GM19467 (cell line): ENCODE measurements around the gene TFEC.
"Not testable (repeated sequence)": the region's sequence is repeated elsewhere in the genome, so short reads cannot be mapped to it uniquely, and the experiment has no call there.

ENCODE experiments used
- ATAC-seq: cut with Tn5 transposase; IDR thresholded peaks from one replicate; pipeline ENCODE4 v1.9.1; 2021; ENCODE audit warnings: mild to moderate bottlenecking, moderate library complexity; ENCODE audit not compliant: unreplicated experiment

The TFEC gene

GRCh38 chr7:116030651-116031276, at the start of gene TFEC:
Gene TFEC (minus strand): TSS chr7:116030763. CDS start chr7:115984441, 46,322 bp downstream.
- ATAC-seq: no peak

- ATAC-seq: no peak
These were observed 45.0 kb upstream of the TFEC start for GRCh38 chr7:116075351-116076145.

- ATAC-seq: no peak
These were observed 41.1 kb upstream of the TFEC start for GRCh38 chr7:116071629-116072028.

GRCh38 chr7:116064179-116064578, 33.6 kb upstream of the TFEC start:
- ATAC-seq: no peak

GRCh38 chr7:116062666-116063065, 32.1 kb upstream of the TFEC start:
- ATAC-seq: no peak

- ATAC-seq: no peak
These were observed 21.4 kb upstream of the TFEC start for GRCh38 chr7:116052006-116052405.

- ATAC-seq: not testable (repeated sequence)
These were observed 16.7 kb upstream of the TFEC start for GRCh38 chr7:116047261-116047660.

- no peak for ATAC-seq
These were observed 15.0 kb upstream of the TFEC start for GRCh38 chr7:116045532-116045931.

GRCh38 chr7:116041615-116042014, 11.1 kb upstream of the TFEC start:
- peak; percentile 97 for ATAC-seq

GRCh38 chr7:116037401-116037800, 6.8 kb upstream of the TFEC start:
- no peak for ATAC-seq

GRCh38 chr7:116034411-116034810, 3.8 kb upstream of the TFEC start:
- no peak for ATAC-seq

- ATAC-seq: no peak
These were observed 2.3 kb upstream of the TFEC start for GRCh38 chr7:116032886-116033285.

GRCh38 chr7:116028787-116029186, 1.8 kb downstream of the TFEC start:
- peak; percentile 55 for ATAC-seq

GRCh38 chr7:116027786-116028185, 2.8 kb downstream of the TFEC start:
- no peak for ATAC-seq

GRCh38 chr7:116024826-116025809, 5.4 kb downstream of the TFEC start:
- no peak for ATAC-seq

GRCh38 chr7:116021237-116021636, 9.3 kb downstream of the TFEC start:
- no peak for ATAC-seq

GRCh38 chr7:116018731-116019130, 11.8 kb downstream of the TFEC start:
- ATAC-seq: no peak

GRCh38 chr7:116013675-116014074, 16.9 kb downstream of the TFEC start:
- no peak for ATAC-seq

- ATAC-seq: no peak
These were observed 19.0 kb downstream of the TFEC start for GRCh38 chr7:116011584-116011983.

GRCh38 chr7:116004762-116005161, 25.8 kb downstream of the TFEC start:
- not testable (repeated sequence) for ATAC-seq

GRCh38 chr7:115997221-115997620, 33.3 kb downstream of the TFEC start:
- ATAC-seq: no peak
